ENCODE data around the gene MTX1.

DNA sequence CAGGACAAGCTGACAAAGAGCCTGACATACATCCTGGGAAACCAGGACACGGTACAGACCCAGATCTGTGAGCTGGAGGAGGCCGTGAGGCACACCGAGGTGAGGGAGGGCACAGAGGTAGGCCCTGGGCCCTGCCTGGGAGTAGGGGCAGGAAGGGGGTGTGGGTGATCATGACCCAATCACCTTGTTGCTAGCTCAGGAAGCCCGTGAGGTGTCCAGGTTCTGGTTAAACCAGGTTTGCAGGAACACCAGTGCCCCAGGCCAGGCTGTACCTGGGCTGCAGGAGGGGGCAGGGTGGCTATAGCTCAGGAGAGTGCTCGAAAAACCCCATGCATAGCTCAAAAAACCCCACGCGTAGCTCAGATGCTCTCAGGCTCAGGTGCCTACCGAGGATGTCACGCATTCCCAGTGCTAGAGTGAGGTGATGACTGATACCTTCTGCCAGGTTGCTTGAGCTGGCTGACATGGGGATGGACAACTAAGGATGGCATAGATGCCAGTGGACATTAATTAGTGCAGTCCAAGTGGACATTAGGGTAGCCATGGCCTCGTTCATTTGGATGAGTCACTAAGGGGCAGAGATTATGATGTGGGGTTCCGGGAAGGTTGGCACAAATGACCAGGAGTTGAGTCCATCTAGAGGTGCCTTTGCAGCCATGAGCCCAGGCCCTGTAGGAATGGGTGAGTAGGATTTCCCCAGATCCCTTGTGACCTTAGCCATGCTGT is 31.1 kb upstream of the MTX1 start:
- TF ChIP-seq, protein P1, sequence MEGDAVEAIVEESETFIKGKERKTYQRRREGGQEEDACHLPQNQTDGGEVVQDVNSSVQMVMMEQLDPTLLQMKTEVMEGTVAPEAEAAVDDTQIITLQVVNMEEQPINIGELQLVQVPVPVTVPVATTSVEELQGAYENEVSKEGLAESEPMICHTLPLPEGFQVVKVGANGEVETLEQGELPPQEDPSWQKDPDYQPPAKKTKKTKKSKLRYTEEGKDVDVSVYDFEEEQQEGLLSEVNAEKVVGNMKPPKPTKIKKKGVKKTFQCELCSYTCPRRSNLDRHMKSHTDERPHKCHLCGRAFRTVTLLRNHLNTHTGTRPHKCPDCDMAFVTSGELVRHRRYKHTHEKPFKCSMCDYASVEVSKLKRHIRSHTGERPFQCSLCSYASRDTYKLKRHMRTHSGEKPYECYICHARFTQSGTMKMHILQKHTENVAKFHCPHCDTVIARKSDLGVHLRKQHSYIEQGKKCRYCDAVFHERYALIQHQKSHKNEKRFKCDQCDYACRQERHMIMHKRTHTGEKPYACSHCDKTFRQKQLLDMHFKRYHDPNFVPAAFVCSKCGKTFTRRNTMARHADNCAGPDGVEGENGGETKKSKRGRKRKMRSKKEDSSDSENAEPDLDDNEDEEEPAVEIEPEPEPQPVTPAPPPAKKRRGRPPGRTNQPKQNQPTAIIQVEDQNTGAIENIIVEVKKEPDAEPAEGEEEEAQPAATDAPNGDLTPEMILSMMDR (IDR thresholded peaks at IDR 0.05; ENCODE audit: insufficient read depth, low read length): no peak
- TF ChIP-seq POLR2AphosphoS5 (IDR thresholded peaks at IDR 0.05; ENCODE audit: low read depth): no peak

All from HL-60 (cell line).